ENCODE data around the gene PSMD8.

- no peak for TF ChIP-seq CTCF (IDR thresholded peaks at IDR 0.05; ENCODE audit: insufficient read depth, low read length, poor library complexity, severe bottlenecking)
- TF ChIP-seq EZH2phosphoT487 (conservative IDR thresholded peaks at IDR 0.05; ENCODE audit: low read length) = no peak
Measured at GRCh38 chr19:38375098-38375493, 725 bp downstream of the PSMD8 start.

All from SU-DHL-6 (cell line).